Heart right ventricle (tissue), 16 donors: ENCODE measurements around the gene CCDC40. TPM values are rescaled to one million over a fixed set of nuclear protein-coding genes. Genes with fewer than 3 reads are reported as not detected.

ENCODE experiments used
- ATAC-seq, 8 donors: fragments of 200-7000 bp; cut with Tn5 transposase; one replicate each; pipeline ENCODE4 v1.9.1; 2020; ENCODE audit warnings: mild to moderate bottlenecking in 8 of 8, moderate library complexity in 8 of 8, moderate number of reproducible peaks in 1 of 8
- DNase-seq, 2 donors: peaks; one replicate each; pipeline ENCODE4 v3.0.0-alpha.2; 2020
- H3K27ac ChIP-seq, 10 donors: fragments of 200-600 bp; sonication (generic) in 2 of 10; one replicate each; pipeline versions ENCODE4 v1.5.0 to v1.8.0; 2020 to 2022; ENCODE audit warnings: mild to moderate bottlenecking in 3 of 10
- H3K27me3 ChIP-seq, 7 donors: fragments of 200-600 bp; one replicate each; pipeline ENCODE4 v1.8.0; 2021 to 2022; ENCODE audit warnings: mild to moderate bottlenecking in 2 of 7
- H3K36me3 ChIP-seq, 9 donors: fragments of 200-600 bp; sonication (generic) in 1 of 9; one replicate each; pipeline versions ENCODE4 v1.5.0 to v1.8.0; 2020 to 2022; ENCODE audit warnings: mild to moderate bottlenecking in 2 of 9
- H3K4me1 ChIP-seq, 9 donors: fragments of 200-600 bp; sonication (generic) in 1 of 9; one replicate each; pipeline versions ENCODE4 v1.5.0 to v1.8.0; 2020 to 2022; ENCODE audit warnings: mild to moderate bottlenecking in 4 of 9
- H3K4me3 ChIP-seq, 10 donors: fragments of 200-600 bp; sonication (generic) in 2 of 10; one replicate each; pipeline versions ENCODE4 v1.5.0 to v1.8.0; 2020 to 2022; ENCODE audit warnings: mild to moderate bottlenecking in 7 of 10, moderate library complexity in 2 of 10
- H3K9me3 ChIP-seq, 11 donors: fragments of 200-600 bp in 10 of 11; sonication (generic) in 2 of 11; one replicate each; pipeline versions ENCODE4 v1.5.0 to v1.8.0; 2013 to 2022; ENCODE audit warnings: mild to moderate bottlenecking in 2 of 11, control low read depth in 1 of 11, moderate library complexity in 1 of 11
- CTCF ChIP-seq, 9 donors: fragments of 200-600 bp; sonication (generic) in 2 of 9; IDR thresholded peaks; one replicate each; pipeline versions ENCODE4 v1.5.0 to v1.8.0; 2021 to 2022; ENCODE audit warnings: antibody characterized with exemption in 9 of 9, mild to moderate bottlenecking in 5 of 9, moderate library complexity in 1 of 9
- WGBS, 2 donors: extraction: QIAGEN DNeasy Blood & Tissue Kit; methylation state at CpG; one replicate each; pipeline ENCODE4 v1.1.7; 2013; ENCODE audit warnings: inconsistent platforms in 1 of 2; 5-methylcytosine and 5-hydroxymethylcytosine counted together
- intact Hi-C, 10 donors: fragments of 100-400 bp; cut with DNase I; formaldehyde crosslinking; loops; one replicate each; pipeline versions ENCODE4 v1.11.1 to v1.14.2; 2022
- polyA plus RNA-seq, 2 donors: library from polyadenylated mRNA; stranded (reverse); fragments of 200-250 nt; gene quantifications; one replicate each; pipeline ENCODE4 v1.2.3, GENCODE V29; 2013
- total RNA-seq, 10 donors: library from RNA; stranded (reverse); fragmentation: NEBNext Ultra II Directional in 3 of 10; extraction: Animal tissue kit (Norgen Biotek cat#: 25700) in 3 of 10; gene quantifications; one replicate each; pipeline versions ENCODE4 v1.2.1 to v1.2.4, GENCODE V29; 2021 to 2023
- donor health status: Arrhythmogenic right ventricular cardiomyopathy.
- donor health status: ischemic (EF 13 %, LVEDD 7.1; RV severe dilation, severe dysfunction).
- donor health status: healthy with polysubstance abuse.
- donor health status: DM: no; HTN: yes; CAD: no.
- donor health status: DM: no; HTN: no; CAD: no.
- donor health status: ischemic (EF 25% LVEDD 6.9; RV normal size, moderate dysfunction).
- donor health status: ischemic (EF 25% LVEDD 5.7; RV mildly dilated, moderate dysfunction).
- donor health status: healthy.
- donor health status: DM: yes; HTN: yes; CAD: no.
- donor health status: Ischemic cardiomyopathy.
- donor health status: ischemic (EF 35%, LVEDD 5.7; RV mildly dilated, moderate dysfunction).
- donor health status: nonischemic (EF 11% LVEDD 7.7; RV severe dilation, severe dysfunction).
- donor health status: DM: yes; HTN: yes; CAD: no.
- donor health status: PGD.
- donor health status: ischemic (EF 29% LVEDD 5.4; RV normal size, mild dysfunction).
- donor health status: nonischemic (EF 23%, LVEDD 6.1; RV moderate dilation, normal function).

Gene CCDC40
- total and polyA plus RNA-seq, 12 donors, result 2.0 to 8.9 (median 6.6) TPM

GRCh38 chr17:80125656-80126448 lies 89.4 kb downstream of the CCDC40 start:
- 65 to 72% methylated on average over 14 of the region's 14 CpGs for WGBS, 2 donors
- intact Hi-C loops, result no loop called here

GRCh38 chr17:80126449-80126715 lies 89.9 kb downstream of the CCDC40 start:
- WGBS, 2 donors, result 85 to 86% methylated on average over 3 of the region's 3 CpGs
- DNase-seq (no peak), ATAC-seq (no peak)
- no peak for TF ChIP-seq CTCF (IDR thresholded peaks at IDR 0.05)
- intact Hi-C loops, result no loop called here
- H3K4me1 ChIP-seq, result no peaks in the 10 kb centered on the region
- no peak overlapping the region for H3K27ac ChIP-seq
- no peaks in the 10 kb centered on the region for H3K9me3 ChIP-seq
- H3K36me3 ChIP-seq, result no peaks in the 10 kb centered on the region
- H3K27me3 ChIP-seq, result peaks cover 0 to 3% (median 0%) of the 10 kb centered on the region in 7 donors
- H3K4me3 ChIP-seq, result no peak overlapping the region

More at GRCh38 chr17:80125656-80126448, 89.4 kb downstream of the CCDC40 start:
- Histone ChIP-seq H3K36me3 (no peaks in the 10 kb centered on the region), H3K4me1 (no peaks in the 10 kb centered on the region), H3K27ac (no peak overlapping the region), H3K9me3 (no peaks in the 10 kb centered on the region), H3K4me3 (no peak overlapping the region), H3K27me3 (peaks cover 0 to 3% (median 0%) of the 10 kb centered on the region in 7 donors)
- ATAC-seq (no peak), DNase-seq (no peak)
- no peak for TF ChIP-seq CTCF (IDR thresholded peaks at IDR 0.05)

- Histone ChIP-seq H3K36me3 (peaks cover 0 to 21% (median 9%) of the 10 kb centered on the region in 9 donors), H3K4me1 (no peaks in the 10 kb centered on the region), H3K27me3 (peaks cover 0 to 3% (median 0%) of the 10 kb centered on the region in 7 donors), H3K4me3 (no peak overlapping the region), H3K27ac (no peak overlapping the region), H3K9me3 (no peaks in the 10 kb centered on the region)
- TF ChIP-seq CTCF (IDR thresholded peaks at IDR 0.05), result no peak
- intact Hi-C loops, result no loop called here
- ATAC-seq (no peak), DNase-seq (no peak)
- WGBS, 2 donors, result 44 to 48% methylated on average over 4 of the region's 4 CpGs
Observed at GRCh38 chr17:80129006-80129565, 92.6 kb downstream of the CCDC40 start.

DNA sequence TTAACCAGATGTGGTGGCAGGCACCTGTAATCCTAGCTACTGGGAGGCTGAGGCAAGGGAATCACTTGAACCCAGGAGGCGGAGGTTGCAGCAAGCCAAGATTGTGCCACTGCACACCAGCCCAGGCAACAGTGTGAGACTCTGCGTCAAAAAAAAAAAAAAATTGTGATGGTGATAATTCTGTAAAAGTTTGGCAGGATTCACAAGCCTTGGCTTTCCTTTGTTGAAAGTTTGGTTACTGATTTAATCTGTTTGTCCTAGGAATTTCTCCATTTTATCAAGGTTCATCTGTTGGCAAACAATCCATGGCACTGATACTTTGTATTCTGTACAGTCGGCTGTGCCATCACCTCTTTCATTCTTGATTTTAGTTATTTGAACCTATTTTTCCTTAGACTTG lies 94.5 kb downstream of the CCDC40 start:
- no peaks in the 10 kb centered on the region for H3K9me3 ChIP-seq
- H3K27me3 ChIP-seq, result no peaks in the 10 kb centered on the region
- TF ChIP-seq CTCF (IDR thresholded peaks at IDR 0.05), result no peak
- H3K4me3 ChIP-seq, result no peak overlapping the region
- H3K36me3 ChIP-seq, result peaks cover 0 to 40% (median 27%) of the 10 kb centered on the region in 9 donors
- DNase-seq (no peak), ATAC-seq (no peak)
- 91 to 94% methylated on average over 3 of the region's 3 CpGs for WGBS, 2 donors
- no peaks in the 10 kb centered on the region for H3K4me1 ChIP-seq
- intact Hi-C loops, result no loop called here
- H3K27ac ChIP-seq, result no peak overlapping the region
